Activated CD4-positive, alpha-beta T cell treated with anti-CD3 and anti-CD28 coated beads for 24 hours (primary cell): ENCODE data around the gene OR5AN1.
"Not testable (repeated sequence)": the region's sequence is repeated elsewhere in the genome, so short reads cannot be mapped to it uniquely, and the experiment has no call there.

Experiments used
- DNase-seq, 2 donors: peaks; one replicate each; pipeline ENCODE4 v3.0.0-alpha.2; 2020; ENCODE audit warnings: low read depth in 2 of 2

The OR5AN1 gene, protein sequence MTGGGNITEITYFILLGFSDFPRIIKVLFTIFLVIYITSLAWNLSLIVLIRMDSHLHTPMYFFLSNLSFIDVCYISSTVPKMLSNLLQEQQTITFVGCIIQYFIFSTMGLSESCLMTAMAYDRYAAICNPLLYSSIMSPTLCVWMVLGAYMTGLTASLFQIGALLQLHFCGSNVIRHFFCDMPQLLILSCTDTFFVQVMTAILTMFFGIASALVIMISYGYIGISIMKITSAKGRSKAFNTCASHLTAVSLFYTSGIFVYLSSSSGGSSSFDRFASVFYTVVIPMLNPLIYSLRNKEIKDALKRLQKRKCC

DNA sequence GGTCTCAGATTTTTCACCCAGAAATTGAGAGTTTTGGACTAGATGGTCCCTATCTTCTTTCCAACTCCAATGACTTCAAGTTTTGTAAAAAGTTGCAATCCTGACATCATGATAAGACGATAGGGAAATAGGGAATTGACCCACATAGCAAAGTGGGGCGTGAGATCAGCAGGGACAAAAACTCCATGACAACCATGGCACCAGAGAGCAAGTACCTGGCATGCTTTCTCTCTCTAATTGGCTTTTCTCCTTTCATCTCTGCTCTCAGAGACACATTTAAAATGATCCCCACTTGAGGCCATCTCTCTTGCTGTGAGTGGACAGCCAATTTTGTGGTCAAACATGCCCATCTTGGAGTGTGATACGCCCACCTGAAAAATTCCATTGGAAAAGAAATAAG is at the start of gene OR5AN1:
TSS of gene OR5AN1 (plus strand) at position 301 of the 400 bp plus-strand sequence. CDS start 5,564 bp downstream, outside the sequence.
- DNase-seq: no peak

DNA sequence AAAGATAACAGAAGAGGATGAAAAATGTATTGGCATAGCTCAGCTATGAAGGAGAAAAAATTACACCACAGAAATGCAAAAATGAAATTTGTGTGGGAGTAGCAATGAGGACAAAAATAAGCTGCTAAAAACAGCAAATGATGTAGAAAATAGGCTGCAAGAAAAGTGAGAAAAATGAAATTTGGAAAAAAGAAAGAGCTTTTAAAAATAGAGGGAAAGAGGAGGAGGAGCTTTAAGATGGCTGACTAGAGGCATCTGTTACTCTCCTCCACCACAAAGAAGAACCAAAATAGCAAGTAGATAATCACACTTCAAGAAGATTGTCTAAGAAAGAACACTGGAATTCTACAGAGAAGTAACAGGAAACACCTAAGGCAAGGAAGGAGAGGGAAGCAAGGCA is 23.7 kb upstream of the OR5AN1 start:
- no peak for DNase-seq

DNA sequence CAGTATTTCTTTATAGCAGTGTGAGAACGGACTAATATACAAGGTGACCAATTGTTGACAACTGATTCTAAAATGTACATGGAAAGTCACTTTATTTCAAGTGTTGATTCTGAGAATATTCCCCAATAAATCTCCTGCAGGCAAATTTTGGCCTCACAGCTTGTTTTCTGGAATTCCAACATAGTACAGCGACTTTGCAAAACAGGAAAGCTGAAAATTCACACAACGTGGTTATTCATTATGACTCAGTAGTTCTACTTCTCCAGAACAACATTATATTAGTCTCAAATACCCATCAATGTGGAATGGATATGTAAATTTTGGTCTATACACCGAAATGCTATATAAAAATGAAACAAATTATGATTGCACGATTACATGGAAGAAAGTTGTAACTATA is 22.5 kb upstream of the OR5AN1 start:
- DNase-seq: no peak

DNA sequence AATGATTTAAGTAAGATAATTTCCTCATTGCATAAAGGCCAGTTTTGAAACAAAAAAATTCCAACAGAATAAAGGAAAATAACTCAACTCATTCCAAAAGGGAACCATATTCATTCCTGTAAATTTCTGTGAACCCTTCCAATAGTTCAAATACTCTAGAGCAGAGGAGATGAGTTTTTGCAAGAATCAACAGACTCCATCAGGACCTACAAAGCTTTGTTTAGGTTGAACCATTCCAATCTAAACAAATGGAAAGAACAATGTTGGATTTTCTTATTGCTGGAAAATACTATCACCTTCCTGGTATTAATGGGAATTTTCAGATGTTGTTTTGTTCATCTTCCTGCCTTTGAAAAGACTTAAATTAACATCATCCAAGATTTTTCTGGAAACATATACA is 21.8 kb upstream of the OR5AN1 start:
- DNase-seq: no peak

DNA sequence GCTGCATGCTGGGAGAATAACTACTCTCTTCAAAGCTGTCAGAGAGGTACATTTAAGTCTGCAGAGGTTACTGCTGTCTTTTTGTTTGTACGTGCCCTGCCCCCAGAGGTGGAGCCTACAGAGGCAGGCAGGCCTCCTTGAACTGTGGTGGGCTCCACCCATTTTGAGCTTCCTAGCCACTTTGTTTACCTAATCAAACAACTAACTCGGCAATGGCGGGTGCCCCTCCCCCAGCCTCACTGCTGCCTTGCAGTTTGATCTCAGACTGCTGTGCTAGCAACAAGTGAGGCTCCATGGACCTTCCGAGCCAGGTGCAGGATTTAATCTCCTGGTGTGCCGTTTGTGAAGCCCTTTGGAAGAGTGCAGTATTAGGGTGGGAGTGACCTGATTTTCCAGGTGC is 9.0 kb upstream of the OR5AN1 start:
- not testable (repeated sequence) for DNase-seq

DNA sequence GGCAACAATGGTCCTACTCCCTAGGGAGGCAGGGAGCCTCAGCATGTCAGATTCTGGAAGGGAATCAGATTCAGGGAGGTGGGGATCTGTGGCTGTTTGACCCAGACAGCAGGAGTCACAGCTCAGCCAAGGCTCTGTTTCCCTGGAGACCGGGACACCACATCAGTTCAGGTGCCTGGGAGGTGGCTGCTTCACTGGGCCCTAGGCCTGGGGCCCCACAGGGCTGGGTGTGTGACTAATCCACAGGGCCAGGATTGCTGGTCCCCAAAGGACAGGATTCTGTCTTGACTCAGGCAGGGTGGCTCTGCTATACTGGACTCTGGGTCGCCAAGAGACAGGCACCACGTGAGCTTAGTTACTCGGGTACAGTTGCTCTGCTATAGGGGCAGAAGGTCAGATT is 3.5 kb upstream of the OR5AN1 start:
- DNase-seq: no peak

DNA sequence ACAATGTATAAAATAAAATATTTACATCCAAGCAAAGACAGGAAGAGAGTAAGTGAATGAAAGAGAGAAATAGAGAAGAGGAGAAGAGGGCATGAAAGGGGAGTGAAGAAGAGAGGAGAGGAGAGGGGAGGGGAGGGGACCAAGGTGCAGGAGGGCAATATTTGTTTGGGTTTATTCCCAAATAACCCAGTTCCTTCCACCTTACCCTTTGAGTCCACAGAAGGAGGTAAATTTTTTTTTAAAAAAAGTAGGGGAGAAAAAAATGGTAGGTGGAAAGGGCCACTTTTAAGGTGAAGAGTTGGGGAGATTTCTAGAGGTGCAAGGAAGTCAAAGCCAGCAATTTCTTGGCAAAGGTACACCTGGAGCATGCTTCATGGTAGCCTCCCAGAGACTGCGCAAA is 2.1 kb upstream of the OR5AN1 start:
- no peak for DNase-seq

DNA sequence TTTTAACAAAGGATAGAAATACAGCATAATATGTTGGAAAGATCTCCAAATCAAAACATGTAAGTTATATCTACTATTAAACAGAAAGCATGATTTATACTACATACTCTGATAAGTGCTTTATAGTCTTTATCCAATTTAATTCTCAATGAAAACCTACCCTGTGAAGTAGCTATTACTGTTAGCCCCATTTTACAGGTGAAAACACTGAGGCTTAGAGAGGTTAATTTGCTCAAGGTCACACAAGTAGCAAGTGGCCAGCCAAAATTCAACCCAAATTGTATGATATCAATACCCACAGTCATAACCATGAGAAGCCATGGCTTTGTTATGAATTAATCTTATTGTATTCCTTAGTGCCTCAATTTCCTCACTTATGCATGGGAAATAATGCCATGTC is 675 bp upstream of the OR5AN1 start:
- no peak for DNase-seq

DNA sequence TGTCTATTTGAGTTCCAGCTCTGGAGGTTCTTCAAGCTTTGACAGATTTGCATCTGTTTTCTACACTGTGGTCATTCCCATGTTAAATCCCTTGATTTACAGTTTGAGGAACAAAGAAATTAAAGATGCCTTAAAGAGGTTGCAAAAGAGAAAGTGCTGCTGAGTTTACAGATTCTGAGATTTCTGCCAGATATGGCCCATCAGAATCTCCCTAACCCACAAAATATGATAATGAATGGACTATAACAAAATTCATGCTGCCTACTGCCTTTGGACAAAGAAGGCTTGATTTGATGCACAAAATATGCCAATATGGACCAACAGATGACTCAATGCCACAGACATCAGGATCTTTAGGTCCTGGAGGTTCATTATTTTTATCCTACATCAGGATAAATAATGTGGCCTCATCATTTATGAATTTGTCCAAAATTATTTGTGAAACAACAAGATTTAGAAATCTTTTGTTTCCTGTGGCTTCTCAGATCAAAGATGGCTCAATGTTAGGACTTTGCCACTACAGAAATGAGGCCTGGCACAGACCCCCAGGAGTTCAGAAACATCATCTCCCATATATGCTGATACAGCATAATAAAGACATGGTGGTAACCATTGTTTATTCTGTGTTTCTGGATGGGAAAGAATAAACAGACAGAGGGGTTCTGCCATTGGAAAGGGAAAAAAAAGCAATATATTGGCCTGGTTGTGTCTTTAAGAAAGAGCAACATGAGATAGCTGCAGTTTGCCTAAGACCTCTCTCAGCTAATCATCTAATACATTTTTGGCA is 6.7 kb downstream of the OR5AN1 start:
- no peak for DNase-seq

DNA sequence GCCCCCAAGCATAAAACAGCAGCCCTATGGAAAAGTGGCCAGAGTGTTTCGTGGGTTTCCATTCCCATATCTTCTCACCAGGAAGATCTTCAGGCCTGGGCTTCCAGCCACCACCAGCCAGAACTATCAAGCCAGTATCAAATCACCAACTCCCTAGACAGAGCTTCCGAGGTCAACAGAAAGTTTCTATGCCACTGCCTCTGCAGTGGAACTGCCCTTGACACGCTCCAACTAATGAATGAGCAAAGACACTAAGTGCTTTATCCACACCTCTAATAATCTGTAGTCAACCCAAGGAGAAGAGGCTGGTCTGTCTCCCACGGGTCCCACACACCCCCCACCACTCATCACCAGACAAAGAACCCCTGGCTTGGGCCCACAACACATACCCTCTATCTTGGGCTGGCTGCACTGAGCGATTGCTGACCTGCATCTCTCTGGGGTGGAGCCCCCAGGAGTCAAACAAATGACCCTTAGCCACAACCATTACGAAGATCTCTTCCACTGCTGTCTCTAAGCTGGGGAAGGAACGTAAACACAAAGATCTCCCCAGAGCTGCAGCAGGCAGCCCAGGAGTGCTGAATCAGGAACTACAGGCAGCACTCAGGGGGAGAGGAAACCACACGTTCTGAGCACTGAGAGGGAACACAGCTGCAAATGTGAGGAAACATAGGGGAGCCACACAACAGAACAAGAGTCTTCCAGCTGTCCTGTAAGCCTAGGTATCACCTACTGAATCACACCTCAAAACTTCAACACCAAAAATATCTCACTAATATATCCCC is 9.7 kb downstream of the OR5AN1 start:
- no peak for DNase-seq

DNA sequence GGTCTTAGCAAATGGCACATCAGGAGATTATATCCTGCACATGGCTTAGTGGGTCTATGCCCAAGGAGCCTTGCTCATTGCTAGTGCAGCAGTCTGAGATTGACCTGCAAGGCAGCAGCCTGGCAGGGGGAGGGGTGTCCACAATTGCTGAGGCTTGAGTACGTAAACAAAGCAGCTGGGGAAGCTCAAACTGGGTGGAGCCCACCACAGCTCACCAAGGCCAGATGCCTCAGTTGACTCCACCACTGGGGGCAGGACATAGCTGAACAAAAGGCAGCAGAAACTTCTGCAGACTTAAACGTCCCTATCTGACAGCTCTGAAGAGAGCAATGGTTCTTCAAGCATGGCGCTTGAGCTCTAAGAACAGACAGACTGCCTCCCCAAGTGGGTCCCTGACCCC is 13.6 kb downstream of the OR5AN1 start:
- not testable (repeated sequence) for DNase-seq

DNA sequence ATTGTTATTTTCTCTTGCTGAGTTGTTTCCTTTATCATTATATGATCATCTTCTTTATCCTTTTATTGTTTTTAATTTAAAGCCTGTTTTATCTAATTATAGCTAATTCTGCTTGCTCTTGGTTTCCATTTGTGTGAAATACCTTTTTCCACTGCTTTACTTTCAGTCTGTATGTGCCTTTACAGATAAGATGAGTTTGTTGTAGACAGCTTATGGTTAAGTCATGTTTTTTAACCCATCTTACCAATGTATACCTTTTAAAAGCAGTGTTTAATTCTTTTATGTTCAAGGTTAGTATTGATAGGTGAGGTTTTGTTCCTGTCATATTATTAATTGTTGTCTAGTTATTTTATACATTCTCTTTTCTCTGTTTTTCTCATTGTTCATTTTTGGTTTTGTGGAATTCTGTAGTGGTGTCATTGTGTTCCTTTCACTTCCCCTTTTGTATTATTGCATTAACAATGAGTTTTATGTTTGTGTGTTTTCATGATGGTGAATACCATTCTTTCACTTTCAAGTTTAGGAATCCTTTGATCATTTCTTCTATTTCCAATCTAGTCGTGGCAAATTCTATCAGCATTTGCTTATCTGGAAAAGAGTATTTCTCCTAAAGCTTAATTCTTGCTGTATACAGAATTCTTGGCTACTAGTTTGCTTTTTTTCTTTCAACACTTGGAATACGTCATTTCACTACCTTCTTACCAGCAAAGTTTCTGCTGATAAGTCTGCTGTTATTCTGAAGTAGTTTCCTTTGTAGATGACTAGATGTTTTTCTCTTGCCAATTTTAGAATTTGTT is 21.8 kb downstream of the OR5AN1 start:
- no peak for DNase-seq

DNA sequence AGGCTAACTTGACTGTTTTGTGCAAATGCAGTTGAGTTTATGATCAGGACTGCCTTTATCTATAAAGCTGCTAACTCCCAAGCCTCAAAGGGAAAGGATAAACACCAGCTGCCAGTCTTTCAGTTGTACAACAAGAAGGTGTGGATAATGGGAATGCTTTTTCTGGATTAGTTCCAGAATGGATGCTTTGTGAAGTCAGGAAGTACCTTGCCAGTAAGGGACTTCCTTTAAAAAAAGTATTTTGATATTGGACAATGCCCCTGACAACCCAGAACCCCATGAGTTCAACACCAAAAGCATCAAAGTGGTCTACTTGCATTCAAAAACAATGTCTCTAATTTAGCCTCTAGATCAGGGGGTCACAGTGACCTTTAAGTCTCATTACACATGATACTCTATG is 35.5 kb downstream of the OR5AN1 start:
- DNase-seq: no peak

DNA sequence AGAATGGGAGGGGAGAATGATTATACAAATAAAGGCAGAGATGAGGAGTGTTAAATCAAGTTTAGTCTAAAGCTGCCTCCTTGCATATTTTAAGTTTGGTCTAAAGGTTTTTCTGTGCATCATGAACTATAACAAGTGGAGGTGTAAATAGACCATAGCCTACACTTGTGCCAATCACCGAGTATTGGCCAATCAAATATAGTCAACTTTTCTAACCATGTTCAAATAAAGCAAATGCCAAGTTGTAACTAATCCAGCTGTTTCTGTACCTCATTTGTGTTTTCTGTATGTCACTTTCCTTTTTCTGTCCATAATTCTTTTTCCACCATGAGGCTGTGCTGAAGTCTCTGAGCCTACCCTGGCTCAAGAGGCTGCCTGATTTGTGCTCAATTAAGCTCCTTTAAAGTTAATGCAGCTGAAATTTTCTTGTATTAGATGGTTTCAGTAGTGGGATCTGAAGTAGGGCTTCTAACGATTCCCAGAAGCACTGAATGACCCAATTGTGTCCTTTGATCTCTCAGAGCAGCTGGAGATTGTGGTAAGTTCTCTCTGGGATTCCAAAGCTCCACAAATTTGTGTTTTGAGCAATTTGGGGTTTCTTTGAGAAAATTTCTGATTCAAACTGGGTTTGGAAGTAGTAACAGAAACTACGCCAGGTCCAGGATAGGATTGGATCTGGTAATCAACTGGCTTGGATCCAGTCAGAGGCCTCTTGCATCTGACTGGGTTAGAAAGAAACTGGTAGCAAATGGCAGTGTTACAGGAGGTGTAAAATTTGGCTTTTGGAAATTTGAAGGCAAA is 42.0 kb downstream of the OR5AN1 start:
- DNase-seq: no peak

DNA sequence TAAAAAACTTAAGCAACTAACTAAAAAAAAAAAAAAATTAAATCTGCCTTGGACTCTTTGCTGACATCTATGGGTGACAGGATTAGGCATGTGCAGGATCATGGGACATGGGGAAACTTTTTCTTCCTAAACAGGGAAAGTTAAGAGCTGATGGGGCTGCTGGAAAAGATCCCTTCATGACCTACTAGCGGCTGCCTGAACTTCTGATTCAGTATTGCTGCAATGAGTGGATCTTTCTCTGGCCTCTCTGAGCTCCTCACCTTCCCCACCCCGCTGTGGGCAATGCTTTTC is 42.5 kb downstream of the OR5AN1 start:
- no peak for DNase-seq

DNA sequence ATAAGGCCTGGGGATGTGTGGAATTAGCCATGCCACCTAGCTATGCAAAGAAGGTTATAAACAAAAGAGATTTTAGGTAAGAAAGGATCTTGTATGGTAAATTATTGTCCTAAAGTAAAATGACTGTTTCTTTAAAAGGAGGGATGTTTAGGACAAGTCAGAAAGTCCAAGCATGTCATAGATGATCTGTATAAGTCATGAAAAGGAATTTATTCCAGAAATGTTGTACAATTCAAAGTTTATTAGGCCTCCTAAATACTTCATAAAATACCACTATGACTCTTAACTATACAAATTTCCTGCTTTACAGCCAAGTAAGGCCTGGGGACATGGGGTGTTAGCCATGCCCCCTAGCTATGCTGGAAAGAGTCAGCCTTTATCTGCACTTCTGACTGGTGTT is 44.9 kb downstream of the OR5AN1 start:
- no peak for DNase-seq

DNA sequence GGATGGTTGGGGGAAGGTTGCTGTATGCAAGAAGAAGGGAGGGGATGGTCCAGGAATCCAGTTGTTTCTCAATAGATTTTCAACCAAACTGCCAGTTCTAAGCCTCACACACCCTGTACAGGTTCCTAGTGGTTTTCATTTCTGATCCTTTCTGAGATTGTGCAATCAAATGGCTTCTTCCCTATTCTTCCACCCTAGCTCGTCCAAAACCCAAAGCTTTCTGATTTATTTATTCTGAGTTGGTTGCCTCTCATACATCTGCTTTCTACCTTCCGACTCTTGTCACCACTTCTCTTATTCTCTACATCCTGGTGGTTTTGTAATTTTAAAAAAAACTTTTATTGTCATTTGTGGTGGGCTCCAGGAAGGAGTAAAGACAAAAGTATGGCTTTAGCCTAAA is 55.0 kb downstream of the OR5AN1 start:
- DNase-seq: no peak

DNA sequence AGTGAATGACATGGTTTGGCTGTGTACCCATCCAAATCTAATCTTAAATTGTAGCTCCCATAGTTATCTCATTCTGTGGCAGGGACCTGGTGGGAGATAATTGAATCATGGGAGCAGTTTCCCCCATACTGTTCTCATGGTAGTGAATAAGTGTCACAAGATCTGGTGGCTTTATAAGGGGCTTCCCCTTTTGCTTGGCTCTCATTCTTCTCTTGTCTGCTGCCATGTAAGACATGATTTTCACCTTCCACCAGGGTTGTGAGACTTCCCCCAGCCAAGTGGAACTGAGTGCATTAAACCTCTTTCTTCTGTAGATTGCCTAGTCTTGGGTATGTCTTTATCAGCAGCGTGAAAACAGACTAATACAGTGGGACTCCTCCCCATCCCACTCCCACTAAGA is 56.4 kb downstream of the OR5AN1 start:
- no peak for DNase-seq

DNA sequence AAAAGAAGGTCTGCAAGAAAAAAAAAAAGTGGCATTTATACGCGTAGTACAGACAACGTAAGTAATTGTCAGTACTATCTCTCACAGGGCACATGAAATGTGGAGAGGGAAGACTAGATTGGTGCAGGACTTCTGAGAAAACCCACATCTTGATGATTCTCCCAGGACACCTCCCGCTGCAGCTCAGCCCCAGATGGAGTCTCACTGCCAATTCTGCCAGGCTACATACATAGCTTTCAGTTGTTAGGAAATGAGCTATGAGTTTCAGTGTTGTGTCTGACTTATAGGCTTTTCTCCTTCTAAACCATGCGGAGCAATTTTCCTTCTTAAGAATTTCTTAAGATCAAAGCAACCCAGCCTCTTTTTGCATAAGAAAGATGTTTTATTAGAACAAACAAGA is 57.9 kb downstream of the OR5AN1 start:
- DNase-seq: no peak

DNA sequence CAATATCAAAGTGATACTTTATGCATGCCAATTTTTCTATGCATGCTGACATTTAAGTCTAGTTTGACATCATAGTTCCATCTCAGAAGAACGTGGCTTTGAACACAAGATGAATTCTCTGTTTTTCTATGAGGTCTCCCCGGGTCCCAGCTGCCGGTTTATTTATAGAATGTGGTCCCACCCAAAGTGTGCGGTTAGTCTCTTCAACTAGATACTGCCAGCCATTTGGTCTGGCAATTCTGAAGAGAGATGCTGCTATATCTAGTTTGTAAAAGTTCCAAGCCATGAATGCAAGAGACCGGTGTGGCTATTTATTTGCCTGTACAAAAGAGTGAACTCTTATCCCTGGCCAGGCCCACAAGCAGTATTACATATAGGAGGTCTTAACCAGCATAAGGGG is 58.3 kb downstream of the OR5AN1 start:
- no peak for DNase-seq

DNA sequence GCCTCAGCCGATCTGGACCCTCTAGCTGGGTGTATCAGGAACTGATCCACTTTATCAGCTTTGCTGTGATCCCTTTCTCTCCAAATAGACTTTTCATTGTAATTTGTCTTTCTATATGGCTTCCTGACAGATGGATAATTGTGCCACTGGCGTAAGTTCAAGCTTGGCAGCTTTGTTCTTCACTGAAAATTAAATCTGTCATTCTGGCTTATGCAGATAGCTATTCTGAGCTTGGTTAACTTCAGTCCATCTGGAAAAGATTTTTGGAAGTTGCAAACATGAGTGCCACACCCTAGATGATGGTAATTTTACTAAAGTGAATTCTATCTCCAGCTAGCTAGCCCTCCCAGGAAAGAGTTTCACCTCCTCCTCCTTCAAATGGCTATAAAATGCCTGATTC is 59.5 kb downstream of the OR5AN1 start:
- DNase-seq: no peak
